Gastroesophageal sphincter (tissue), 3 donors: Measurements from ENCODE around the gene FRMD3.

Experiments
- CTCF ChIP-seq, 4 experiments: fragments of 200-600 bp in 2 of 4; fragments of 450-650 bp in 2 of 4; sonication (generic) in 1 of 4; IDR thresholded peaks; one replicate each; pipeline ENCODE4 v1.5.1; 2017 to 2019; ENCODE audit warnings: antibody characterized with exemption in 4 of 4, mild to moderate bottlenecking in 2 of 4, moderate library complexity in 2 of 4
- EP300 ChIP-seq: sonication (generic); formaldehyde crosslinking; IDR thresholded peaks from one replicate; pipeline ENCODE4 v1.6.1; 2017; ENCODE audit warnings: antibody characterized with exemption, mild to moderate bottlenecking
- POLR2A ChIP-seq, 2 donors: fragments of 450-650 bp; IDR thresholded peaks; one replicate each; pipeline ENCODE4 v1.6.1; 2017; ENCODE audit warnings: antibody characterized with exemption in 2 of 2, mild to moderate bottlenecking in 2 of 2, moderate library complexity in 1 of 2
- POLR2AphosphoS5 ChIP-seq: sonication (generic); formaldehyde crosslinking; IDR thresholded peaks from one replicate; pipeline ENCODE4 v1.6.1; 2017; ENCODE audit warnings: antibody characterized with exemption

- TF ChIP-seq CTCF (IDR thresholded peaks at IDR 0.05) = no peak
- no peak for TF ChIP-seq POLR2A (IDR thresholded peaks at IDR 0.05)
- TF ChIP-seq POLR2AphosphoS5 = no peak
- no peak for TF ChIP-seq EP300
These were observed 113.0 kb downstream of the FRMD3 start for GRCh38 chr9:83425240-83425639.
